ENCODE results near the gene ANGPTL8. TPM values are rescaled to one million over a fixed set of nuclear protein-coding genes. Genes with fewer than 3 reads are reported as not detected.

ANGPTL8 gene
- total and polyA plus RNA-seq, 2 of the 13 experiments (the other 11 are each of a cell fraction or from before 2014, with no cell fraction given) = 27.3 to 243 TPM

GRCh38 chr19:11246941-11247340 lies 7.5 kb downstream of the ANGPTL8 start:
- intact Hi-C loops (cut with micrococcal nuclease; ENCODE audit: unreplicated experiment) (no loop called here), in situ Hi-C loops (cut with HindIII; ENCODE audit: extremely low pct_ligation_motif_present, low pct_unique_long_range_greater_than_20kb) (no loop called here)
- Histone ChIP-seq H3K36me3 (replicated peaks in 1 of 2; ENCODE audit: control insufficient read depth in 1 of 2, insufficient read depth in 2 of 2, low read length in 2 of 2) (peaks cover 8 to 19% of the 10 kb centered on the region in 2 experiments; a peak in 4 of 5 replicates), H2AFZ (ENCODE audit: low read length) (no peak overlapping the region), H3K27me3 (ENCODE audit: control insufficient read depth in 1 of 2, insufficient read depth in 2 of 2, low read length in 2 of 2) (no peaks in the 10 kb centered on the region), H3K27ac (ENCODE audit: extremely low read length, insufficient read depth, low read length) (no peak overlapping the region), H3K79me2 (ENCODE audit: insufficient read depth, low read length) (no peaks in the 10 kb centered on the region), H3K4me1 (ENCODE audit: insufficient read depth, low read length) (peaks cover 19% of the 10 kb centered on the region), H3K4me3 (replicated peaks in 1 of 3; ENCODE audit: insufficient read depth in 1 of 3, low read depth in 2 of 3, low read length in 3 of 3) (no peak overlapping the region), H3K9me3 (ENCODE audit: low read length) (no peaks in the 10 kb centered on the region), H4K20me1 (ENCODE audit: insufficient read depth, low read length) (no peaks in the 10 kb centered on the region), H3K4me2 (ENCODE audit: low read depth, low read length) (no peak overlapping the region), H3K9ac (ENCODE audit: insufficient read depth, low read depth, low read length) (no peak overlapping the region)
- ChIA-PET POLR2A (no interaction called here), CTCF (ENCODE audit: low intra/inter-chr PET ratio, low total read pairs) (no interaction called here)
- FAIRE-seq (no peak), ATAC-seq (no peak), DNase-seq (ENCODE audit: low spot score) (no peak)
- BruUV-seq (replicated peaks) = no TSS peak
- WGBS (ENCODE audit: low lambda C conversion rate) = 95% methylated on average over 11 of the region's 11 CpGs
- TF ChIP-seq ZNF513 (CRISPR knock-in tag; conservative IDR thresholded peaks at IDR 0.05) = no peak
- TF ChIP-seq KIAA2018 (CRISPR knock-in tag; IDR thresholded peaks at IDR 0.05; ENCODE audit: borderline replicate concordance) = no peak
- no peak for TF ChIP-seq TCF7L2 (IDR thresholded peaks at IDR 0.05; ENCODE audit: low read depth, low read length)
- no peak for TF ChIP-seq ZSCAN9 (CRISPR knock-in tag; IDR thresholded peaks at IDR 0.05; ENCODE audit: borderline replicate concordance)
- TF ChIP-seq, protein P1, sequence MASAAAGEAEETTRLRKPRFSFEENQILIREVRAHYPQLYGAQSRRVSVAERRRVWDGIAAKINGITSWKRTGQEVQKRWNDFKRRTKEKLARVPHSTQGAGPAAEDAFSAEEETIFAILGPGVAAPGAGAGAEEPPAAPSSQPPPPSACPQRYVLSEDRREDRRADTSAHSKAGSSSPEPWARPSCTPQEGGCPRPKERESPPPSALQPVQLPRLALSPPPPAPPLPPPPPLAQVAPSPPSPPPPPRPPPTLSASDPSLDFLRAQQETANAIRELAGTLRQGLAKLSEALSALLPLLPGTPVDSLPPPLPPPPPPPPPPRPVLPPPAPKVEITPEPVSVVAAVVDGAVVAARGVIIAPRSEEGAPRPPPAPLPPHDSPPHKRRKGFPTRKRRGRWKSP (CRISPR knock-in tag; IDR thresholded peaks at IDR 0.05) = no peak
- no peak for TF ChIP-seq SIN3A (IDR thresholded peaks at IDR 0.05; ENCODE audit: borderline replicate concordance, low read depth, low read length)
- no peak for TF ChIP-seq FOXC1 (CRISPR knock-in tag; IDR thresholded peaks at IDR 0.05; ENCODE audit: borderline replicate concordance)
- no peak for TF ChIP-seq MED8 (CRISPR knock-in tag; IDR thresholded peaks at IDR 0.05; ENCODE audit: insufficient replicate concordance)
- no peak for TF ChIP-seq ZNF383 (CRISPR knock-in tag; IDR thresholded peaks at IDR 0.05; ENCODE audit: borderline replicate concordance)
- no peak for TF ChIP-seq ZNF883 (CRISPR knock-in tag; IDR thresholded peaks at IDR 0.05; ENCODE audit: not compliant biosample characterization)
- no peak for TF ChIP-seq GTF3A (CRISPR knock-in tag; conservative IDR thresholded peaks at IDR 0.05)
- TF ChIP-seq ZNF160 (CRISPR knock-in tag; IDR thresholded peaks at IDR 0.05) = no peak
- no peak for TF ChIP-seq JUND (CRISPR knock-in tag; IDR thresholded peaks at IDR 0.05)

All from HepG2 (cell line).